GM18508 (cell line): ENCODE measurements around the gene QRFP.

ENCODE experiments used
- ATAC-seq: cut with Tn5 transposase; IDR thresholded peaks from one replicate; pipeline ENCODE4 v1.9.1; 2021; ENCODE audit warnings: moderate number of reproducible peaks; ENCODE audit not compliant: insufficient read depth, unreplicated experiment

QRFP gene

DNA sequence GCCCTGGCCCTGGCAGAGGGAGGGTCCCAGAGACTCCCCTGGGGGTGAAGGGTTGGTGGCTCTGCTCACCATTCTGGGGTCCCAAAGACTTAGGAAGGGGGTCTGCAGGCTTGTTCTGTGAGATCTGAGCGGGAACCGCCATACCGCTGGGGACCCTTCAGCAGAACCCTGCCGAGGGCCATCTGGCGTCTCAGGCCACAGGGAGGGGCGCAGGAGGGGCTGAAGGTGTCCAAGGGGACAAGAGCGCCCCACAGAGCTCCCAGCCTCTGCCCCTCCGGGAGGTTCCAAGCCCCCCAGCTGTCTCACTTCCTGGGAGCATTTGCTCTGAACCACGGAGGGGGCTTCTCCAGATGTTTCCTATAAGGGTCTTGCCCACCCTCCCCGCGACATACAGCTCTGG lies 37.6 kb upstream of the QRFP start:
- ATAC-seq, result no peak

DNA sequence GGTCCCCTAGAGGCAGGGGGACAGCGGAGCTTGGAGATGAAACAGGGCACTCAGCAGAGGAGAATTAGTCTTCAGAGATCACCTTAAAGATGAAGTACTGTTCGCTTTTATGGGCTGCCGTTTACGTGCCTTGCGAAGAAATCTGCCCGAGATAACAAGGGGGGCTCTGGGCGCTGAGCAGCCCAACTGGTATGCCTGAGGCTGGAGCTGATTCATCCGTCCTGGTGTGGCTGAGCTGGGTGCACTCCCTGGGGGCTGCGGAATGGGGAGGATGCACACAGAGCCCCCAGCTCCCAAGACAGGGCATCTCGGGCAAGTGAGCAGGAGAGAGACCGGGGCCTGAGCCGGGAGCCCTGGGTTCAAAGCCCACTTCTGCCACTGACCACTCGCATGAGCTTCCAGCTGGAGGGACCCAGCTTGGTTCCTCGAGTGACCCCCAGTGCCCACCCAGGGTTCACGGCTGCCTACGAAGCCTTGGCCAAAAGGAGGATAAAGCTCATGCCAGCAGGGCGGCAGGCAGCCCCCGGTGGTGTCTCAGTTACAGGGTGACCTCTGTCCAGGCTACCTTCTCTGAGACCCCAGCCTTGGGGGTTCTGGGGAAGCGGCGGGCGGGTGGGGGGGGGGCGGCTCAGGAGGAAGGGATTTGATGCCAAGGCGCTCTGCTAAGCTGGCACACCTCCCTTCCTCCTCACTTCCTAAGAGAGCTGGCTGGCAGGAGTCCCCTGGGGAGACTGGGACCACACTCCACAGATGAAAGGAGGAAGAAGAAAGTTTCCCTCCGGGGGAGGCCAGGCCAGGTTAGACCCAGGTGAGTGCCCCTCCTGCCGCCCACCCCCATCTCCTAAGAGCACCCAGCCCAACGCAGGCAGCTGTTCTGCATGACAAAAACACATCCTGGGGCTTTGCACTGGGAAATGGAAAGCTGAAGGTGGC lies 36.8 kb upstream of the QRFP start:
- no peak for ATAC-seq

DNA sequence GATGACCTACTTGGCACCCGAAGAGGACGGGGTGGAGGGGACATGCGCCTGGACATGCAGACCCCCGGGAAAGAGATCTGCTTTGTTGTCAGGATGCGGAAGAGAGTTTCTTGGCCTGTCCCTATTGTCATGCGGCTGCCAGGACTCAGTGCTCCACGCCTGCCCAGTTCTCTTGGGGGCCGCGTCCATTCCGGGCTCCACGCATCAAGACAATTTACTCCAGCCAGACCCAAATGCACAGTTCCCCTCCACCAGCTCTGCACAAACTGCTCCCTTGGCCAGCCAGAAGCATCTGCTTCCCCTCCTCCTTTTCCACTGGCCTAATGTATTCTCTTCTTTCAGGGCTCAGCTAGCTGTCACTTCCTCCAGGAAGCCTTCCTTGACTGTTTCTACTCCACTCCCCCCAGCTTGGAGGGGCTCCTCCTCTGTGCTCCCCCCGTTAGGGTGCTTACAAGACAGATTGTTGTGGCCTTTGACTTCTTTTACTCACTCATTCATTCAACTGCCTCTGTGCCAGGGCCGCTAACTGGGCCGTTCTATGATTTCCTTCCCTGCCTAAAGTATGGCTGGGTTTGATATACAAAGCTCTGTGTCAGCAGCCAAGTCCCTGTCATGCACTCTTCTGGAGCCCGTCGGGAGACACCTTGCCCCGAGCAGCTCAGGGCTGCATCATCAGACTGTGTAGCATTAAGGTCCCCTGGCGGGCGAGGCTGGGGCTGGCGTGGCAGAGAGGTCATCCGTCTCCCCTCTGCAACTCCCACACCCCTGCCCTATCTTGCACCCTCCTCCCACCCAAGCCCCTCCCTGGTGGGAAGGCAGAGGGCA lies 35.9 kb upstream of the QRFP start:
- no peak for ATAC-seq

DNA sequence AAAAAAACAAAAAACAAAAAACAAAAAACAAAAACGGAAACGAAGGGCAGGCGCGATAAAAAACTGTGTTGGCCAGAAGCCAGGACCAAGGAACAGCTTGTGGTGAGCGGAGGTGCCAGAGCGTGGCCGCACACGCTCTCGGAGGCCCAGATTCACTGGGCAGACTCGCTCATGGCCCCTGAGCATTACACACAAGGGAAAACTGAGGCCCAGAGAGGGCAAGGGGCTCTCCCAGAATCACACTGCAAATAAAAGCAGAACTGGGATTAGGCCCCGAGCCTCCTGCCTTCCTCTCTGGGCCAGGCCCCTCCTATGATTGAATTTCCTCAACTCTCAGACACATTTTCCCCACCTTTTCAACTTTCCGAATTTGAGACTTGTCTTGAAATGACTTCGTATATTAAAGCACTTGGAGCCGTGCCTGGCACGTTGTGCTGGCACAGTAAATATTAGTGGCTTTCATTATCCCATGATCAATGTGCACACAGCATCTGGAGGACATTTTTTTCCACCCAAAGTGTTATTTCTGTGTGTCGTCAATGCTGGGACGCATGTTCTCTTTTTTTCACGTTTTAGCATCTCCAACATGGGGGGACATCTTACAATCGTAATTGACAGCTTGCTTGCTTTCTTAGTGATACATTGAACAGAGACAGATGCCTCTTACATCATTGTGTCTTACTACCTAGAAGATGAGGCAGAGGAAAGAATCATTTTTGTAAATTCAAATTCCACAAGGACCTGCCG lies 35.1 kb upstream of the QRFP start:
- no peak for ATAC-seq

DNA sequence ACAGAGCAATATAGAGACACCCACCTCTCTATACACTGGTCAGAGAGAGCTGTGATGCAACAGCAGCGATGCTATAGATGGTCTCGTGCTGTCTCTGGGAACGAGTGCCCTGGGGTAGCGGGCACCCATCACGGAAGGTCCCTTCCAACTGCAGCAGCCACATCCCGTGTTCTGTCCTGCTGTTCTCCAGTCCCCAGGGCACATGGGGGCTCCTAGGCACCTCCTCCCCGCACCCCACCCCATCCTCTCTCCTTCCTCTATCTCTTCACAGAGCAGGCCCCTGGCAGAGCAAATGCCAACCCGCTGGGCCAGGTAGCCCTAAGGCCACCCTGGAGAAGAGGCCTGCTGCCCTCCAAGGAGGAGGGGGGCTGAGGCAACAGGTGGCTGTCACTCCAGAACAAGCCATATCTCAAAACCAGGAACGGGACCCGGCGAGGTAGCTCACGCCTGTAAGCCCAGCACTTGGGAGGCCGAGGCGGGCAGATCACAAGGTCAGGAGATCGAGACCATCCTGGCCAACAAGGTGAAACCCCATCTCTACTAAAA lies 34.3 kb upstream of the QRFP start:
- ATAC-seq, result no peak

DNA sequence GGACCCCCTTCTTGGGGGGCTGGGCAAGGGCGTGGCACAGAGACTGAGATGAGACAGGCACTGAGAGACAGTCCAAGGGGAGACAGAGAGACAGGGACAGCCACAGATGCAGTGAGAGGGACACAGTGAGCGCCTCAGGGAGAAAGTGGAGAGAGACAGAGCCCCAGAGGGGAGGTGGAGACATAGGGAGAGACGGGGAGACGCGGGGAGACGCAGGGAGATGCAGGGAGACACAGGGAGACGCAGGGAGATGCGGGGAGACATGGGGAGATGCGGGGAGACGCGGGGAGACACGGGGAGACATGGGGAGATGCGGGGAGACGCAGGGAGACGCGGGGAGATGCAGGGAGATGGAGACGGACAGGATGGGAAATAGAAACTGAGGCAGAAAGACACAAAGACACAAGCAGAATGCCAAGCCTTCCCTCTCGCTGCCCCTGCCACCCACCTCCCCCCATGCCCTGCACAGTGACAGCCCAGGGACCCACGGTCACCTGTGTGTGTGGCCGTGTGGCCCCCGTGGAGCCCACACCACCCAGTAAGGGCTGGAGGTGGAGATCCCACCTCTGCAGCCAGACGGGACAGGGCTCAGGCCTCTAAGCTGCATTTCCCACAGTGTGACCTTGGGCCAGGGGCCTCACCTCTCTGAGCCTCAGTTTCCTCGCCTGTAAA lies 33.7 kb upstream of the QRFP start:
- ATAC-seq, result no peak

DNA sequence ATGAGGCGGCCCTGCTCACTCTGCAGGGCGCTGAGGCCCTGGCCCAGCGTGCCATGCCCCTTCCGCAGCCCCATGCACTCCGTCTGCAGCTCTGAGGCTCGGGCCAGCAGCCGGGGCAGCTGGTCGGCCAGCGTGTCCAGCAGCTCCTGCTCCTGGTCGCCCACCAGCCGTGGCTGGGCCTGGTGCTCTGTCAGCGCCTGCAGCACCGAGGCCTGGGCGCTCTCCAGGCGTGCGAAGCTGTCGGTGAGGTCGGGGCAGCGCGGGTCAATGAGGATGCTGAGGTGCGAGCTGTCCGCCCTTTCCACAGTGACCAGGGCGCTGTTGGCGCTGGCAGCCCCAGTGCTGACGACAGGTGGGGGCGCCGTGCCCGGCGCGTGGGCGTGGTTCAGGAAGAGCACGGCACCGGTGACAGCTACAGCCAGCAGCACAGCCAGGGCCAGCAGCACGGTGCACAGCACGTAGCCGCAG lies 33.0 kb upstream of the QRFP start:
- no peak for ATAC-seq

DNA sequence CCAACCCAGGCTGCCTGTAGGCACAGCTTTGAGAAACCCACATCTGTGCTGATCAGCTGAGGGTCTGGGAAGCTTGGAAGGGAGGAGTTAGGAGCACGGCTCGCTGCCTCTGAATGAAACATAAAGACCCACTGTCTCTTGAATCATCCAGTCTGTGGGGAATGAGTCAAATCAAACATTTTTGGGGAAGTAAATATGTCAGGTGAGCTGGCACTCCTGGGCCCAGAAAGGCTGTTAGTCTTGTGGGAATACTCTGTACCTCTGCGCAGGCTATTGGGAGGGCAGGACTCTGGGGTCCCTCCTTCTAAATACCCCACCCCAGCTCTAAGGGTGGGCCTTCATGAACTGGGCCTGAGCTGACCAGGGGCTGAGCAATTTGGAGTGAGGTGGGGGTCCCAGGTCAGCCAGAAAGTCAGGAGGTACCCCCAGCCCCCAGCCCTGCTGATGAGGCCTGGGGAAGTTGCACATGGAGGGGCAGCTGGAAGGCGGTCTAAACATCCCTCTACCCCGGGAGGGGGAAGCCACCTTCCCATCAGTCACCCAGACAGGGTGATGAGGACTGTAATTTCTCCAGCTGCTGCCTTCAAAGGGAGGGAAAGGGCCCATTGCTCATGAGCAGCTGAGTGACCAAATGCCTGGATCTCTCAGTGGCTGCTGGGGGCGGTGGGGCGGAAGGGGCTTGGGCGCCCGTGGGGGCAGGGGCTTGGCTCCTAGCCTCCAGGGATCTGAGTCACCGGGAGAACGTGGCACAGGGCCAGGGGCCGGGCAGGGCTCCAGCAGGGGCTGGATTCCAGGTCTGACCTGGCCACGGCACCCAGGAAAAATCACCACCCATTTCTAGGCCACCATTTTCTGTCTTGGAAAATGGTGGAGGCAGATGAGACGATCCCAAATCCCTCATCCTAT lies 31.6 kb upstream of the QRFP start:
- ATAC-seq, result no peak

DNA sequence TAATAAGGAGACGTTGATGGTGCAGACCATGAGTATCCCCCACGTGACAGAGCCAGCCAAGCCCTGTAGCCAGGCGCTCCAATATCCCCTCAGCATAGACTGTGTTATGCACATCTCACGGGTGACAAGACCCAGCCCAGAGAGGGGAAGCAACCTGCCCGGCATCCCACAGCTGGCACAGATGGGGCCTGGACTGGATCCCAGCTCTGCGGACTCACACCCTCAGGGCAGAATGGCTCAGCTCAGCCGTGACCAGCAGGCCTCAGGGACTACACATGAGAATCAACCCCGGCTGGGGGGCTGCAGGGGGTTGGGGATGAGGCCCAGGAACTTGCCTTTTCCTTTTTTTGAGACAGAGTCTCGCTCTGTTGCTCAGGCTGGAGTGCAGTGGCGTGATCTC lies 30.7 kb upstream of the QRFP start:
- no peak for ATAC-seq

DNA sequence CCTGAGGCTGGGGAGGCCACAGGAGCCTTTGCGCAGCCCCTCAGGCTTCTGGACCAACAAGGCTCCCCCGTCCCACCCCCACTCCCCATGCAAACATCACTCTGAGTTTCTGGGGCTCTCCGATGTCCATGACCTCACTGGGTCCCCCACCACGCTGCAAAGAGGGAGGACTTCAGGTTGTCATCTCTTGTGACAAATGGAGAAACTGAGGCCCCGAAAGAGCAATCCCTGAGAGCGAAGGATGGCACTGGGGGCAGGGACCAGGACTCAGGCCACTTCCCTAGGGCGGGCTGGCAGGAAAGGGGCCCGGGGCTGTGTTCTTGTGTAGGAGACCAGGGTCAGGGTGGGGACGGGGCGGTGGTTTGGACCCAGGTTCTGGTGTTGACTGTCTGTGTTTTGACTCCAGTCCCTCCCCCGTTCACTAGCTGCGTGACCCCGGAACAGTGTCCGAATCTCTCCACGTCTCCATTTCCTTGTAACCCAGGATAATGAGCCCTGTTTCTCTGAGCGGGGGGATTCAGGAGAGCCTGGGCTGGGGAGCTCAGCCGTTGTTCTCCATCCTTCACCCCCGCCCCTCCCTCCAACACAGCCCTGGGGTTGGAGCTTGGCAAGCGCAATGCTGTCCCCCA lies 28.6 kb upstream of the QRFP start:
- no peak for ATAC-seq

DNA sequence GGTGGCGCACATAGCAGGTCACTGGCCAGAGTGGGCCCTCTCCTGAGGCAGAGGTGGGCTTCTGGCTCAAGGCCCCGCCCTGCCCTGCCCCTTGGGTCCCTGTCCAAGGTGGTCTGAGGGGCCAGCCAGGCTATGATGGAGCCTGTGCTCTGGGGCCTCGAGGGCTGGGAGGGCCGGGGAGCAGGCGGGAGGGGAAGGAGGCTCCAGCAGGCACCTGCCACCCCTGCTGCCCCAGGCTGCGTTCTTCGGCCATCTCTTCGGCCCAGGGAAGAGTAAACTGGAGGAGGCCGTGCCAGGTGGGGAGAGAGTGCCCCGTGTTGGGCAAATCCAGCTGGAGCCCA lies 27.8 kb upstream of the QRFP start:
- ATAC-seq, result no peak

DNA sequence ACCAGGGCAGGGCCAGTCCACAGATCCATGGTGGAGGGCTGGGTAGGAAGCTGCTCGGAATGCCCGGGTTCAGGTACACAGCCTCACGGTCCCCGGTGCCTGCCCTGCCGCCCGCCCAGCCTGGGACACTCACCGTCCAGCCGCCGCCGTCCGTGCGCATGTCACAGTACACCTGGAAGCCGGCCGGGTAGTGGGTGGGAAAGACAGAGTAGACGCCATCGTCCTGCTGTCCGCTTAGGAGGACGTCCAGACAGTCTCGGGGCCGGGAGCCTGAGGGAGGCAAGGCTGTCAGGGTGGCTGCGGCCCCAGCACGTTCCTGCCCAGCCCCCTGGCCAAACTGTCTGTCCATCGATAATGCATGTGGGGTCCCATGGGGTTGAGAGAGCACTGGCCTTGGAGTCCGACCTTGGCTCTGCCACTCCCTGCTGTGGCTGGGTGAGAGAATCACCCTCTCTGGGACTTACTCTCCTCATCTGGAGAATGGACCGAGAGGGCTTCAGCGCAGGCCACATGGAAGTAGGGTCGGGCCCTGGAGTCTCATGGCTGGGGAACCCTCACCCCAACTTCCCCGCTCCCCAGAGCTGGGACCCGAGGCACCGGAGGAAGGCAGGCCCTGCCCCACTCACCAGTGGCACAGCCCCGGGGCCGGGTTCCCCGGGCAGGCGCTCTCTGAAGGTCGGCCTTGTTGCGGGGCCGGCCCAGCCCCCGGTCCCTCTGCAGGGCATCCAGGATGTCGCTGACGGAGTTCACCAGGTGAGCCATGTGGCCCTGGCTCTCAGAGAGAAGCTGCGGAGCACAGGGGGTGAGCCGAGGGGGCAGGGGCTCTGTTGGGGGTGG lies 27.2 kb upstream of the QRFP start:
- ATAC-seq, result no peak

DNA sequence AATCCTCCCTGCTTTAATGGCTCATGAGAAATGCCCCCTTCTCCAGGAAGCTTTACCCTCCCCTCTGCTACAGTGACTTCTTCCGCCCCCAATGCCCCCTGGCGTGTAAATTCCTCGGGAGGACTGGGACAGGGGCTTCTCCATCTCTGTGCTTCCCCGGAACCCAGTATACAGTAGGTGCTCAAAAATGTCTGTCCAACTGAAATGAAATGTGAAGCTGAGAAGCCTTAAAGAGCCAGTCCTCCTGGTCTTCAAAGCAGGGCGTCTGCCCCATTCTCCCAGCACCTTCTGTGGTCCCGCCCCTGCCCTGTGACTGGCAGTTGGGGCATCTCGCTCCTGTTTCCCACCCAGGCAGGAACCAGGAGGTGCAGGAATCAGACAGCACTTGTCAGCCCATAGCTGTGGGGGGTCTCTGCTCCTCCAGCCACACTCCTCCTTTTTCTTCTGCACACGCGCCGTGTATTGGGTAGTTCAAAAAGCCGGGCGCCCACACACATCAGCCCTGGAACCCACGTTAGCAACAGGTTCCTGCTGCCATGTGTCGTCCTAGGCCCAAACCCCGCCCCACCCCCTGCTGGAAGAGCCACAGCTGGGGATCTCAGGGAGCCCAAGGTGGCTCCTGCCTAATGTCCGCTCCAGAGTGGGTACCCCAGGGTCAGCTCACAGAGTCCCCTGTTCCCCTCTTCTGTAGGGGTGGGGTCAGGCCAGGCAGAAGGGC lies 26.4 kb upstream of the QRFP start:
- no peak for ATAC-seq

DNA sequence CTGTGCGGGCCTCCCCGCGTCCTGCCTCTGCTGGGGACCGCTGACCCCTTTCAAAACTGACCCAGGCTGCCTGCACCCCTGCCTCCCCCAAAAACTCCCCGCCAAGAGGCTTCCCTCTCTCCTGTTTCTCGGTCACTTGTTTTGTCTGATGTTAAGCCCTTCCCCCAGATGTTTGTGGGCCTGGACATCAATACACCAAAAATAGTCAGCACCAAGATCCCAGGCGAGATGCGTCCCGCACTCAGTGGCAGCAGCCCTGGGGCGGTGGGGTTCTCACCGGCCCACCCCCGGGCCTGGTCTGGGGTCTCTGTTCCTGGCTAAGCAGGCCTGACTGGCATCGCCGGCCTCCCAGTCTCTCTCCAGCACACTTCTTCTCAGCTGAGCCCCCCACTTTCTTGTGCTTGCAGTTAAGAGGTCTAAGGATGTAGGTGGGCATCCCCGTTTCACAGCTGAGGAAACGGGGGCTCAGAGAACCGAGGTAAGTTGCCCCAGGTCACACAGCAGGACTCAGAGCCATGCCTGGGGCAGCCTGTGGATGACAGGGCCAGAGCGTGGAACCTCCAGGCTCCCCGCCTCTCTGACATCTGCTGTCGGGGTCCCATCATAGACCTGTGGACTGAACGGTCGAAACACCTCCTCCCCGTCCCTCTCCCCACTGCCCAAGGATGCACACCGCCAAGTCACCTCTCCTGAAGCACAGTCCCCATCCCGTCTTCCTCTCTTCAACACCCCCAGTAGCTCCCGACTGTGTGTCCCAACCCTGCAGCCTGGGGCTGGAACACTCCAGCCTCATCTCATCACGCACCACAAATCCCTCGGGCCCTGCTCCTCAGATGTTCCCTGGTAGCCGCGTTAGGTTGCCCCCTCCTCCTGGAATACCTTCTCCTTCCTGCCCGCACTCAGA lies 25.6 kb upstream of the QRFP start:
- ATAC-seq, result no peak

DNA sequence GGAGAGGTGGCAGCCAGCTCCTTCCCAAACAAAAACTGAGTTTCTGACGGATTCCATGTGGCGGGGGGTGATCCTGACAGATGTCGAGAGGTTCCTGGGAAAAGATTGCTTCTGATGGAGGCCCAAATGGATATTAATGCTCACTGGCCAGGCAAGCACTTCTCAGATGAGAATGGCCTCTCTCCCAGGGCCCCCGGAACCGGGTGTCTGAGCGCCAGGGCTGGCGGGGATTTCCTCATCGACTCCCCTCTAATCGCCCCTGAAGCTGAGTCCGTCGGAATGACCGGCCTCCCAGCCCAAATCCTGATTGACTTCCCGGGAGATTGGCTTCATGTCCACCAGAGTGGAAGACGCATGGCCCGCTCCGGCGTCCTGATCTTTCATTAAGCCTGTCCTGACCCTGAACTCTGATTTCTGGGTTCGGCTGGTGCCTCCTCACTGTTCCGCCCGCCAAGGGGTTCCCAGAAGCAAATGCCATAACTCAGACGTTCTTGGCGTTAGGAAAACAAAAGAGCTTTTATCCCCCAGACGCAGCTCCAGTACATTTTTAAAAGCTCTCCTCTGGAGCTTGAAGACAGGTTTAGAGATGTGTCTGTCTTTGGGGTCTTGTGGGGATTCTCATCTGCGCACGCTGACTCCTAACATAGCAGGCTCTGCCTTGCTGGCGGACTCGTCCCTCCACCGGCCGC lies 24.8 kb upstream of the QRFP start:
- no peak for ATAC-seq
